GM19372 (cell line): ENCODE results near the gene MAP3K1.
"Not testable (repeated sequence)": the region's sequence is repeated elsewhere in the genome, so short reads cannot be mapped to it uniquely, and the experiment has no call there.

Source experiments
- ATAC-seq: cut with Tn5 transposase; IDR thresholded peaks from one replicate; pipeline ENCODE4 v1.9.1; 2021; ENCODE audit warnings: mild to moderate bottlenecking, low read depth, moderate library complexity; ENCODE audit not compliant: unreplicated experiment

The MAP3K1 gene

GRCh38 chr5:56814963-56815657 is at the start of gene MAP3K1:
MAP3K1 (plus strand) TSS chr5:56815549; CDS start chr5:56815574, 25 bp downstream.
- peak; percentile 49 for ATAC-seq

GRCh38 chr5:56766926-56767325 is 48.4 kb upstream of the MAP3K1 start:
- ATAC-seq, result no peak

- no peak for ATAC-seq
These were observed 45.3 kb upstream of the MAP3K1 start for GRCh38 chr5:56769875-56770604.

GRCh38 chr5:56772767-56773166 is 42.6 kb upstream of the MAP3K1 start:
- no peak for ATAC-seq

GRCh38 chr5:56774957-56775356 is 40.4 kb upstream of the MAP3K1 start:
- ATAC-seq, result no peak

GRCh38 chr5:56776212-56776846 is 39.0 kb upstream of the MAP3K1 start:
- not testable (repeated sequence) for ATAC-seq

GRCh38 chr5:56783261-56783660 is 32.1 kb upstream of the MAP3K1 start:
- no peak for ATAC-seq

GRCh38 chr5:56786346-56786745 is 29.0 kb upstream of the MAP3K1 start:
- no peak for ATAC-seq

GRCh38 chr5:56791396-56791795 is 24.0 kb upstream of the MAP3K1 start:
- ATAC-seq, result no peak

GRCh38 chr5:56798521-56798920 is 16.8 kb upstream of the MAP3K1 start:
- ATAC-seq, result no peak

- no peak for ATAC-seq
These were observed 15.2 kb upstream of the MAP3K1 start for GRCh38 chr5:56800186-56800585.

- no peak for ATAC-seq
These were observed 14.1 kb upstream of the MAP3K1 start for GRCh38 chr5:56801256-56801655.

- no peak for ATAC-seq
These were observed 13.1 kb upstream of the MAP3K1 start for GRCh38 chr5:56802205-56802604.

- ATAC-seq, result no peak
These were observed 12.3 kb upstream of the MAP3K1 start for GRCh38 chr5:56803025-56803424.

- ATAC-seq, result no peak
These were observed 11.5 kb upstream of the MAP3K1 start for GRCh38 chr5:56803894-56804293.

- no peak for ATAC-seq
These were observed 7.7 kb upstream of the MAP3K1 start for GRCh38 chr5:56807679-56808078.

GRCh38 chr5:56808211-56808610 is 7.1 kb upstream of the MAP3K1 start:
- no peak for ATAC-seq

GRCh38 chr5:56810826-56811225 is 4.5 kb upstream of the MAP3K1 start:
- no peak for ATAC-seq

GRCh38 chr5:56812110-56812509 is 3.2 kb upstream of the MAP3K1 start:
- ATAC-seq, result no peak

- ATAC-seq, result no peak
These were observed 2.0 kb upstream of the MAP3K1 start for GRCh38 chr5:56813302-56813701.

- ATAC-seq, result no peak
These were observed 887 bp upstream of the MAP3K1 start for GRCh38 chr5:56814361-56814962.
